SK-N-MC (cell line): ENCODE results near the gene FGA.

Experiments used
- DNase-seq: peaks from one replicate; pipeline ENCODE4 v3.0.0-alpha.2; 2011; ENCODE audit warnings: low read depth, low spot score
- H3K27ac ChIP-seq: fragments of 200-600 bp; sonication (generic); 2 replicates; pipeline ENCODE4 v1.5.1; 2016; ENCODE audit warnings: mixed run types
- H3K36me3 ChIP-seq: fragments of 200-600 bp; sonication (generic); 2 replicates; pipeline ENCODE4 v1.6.1; 2017; ENCODE audit warnings: antibody characterized with exemption, low read length, mixed read lengths; ENCODE audit not compliant: insufficient read depth
- H3K4me3 ChIP-seq: fragments of 200-600 bp; sonication (generic); 2 replicates; pipeline ENCODE4 v1.5.1; 2016
- H3K9ac ChIP-seq: fragments of 200-600 bp; sonication (generic); 2 replicates; pipeline ENCODE4 v1.8.0; 2017; ENCODE audit warnings: mixed run types, mixed read lengths; ENCODE audit not compliant: insufficient read length
- H3K9me3 ChIP-seq: fragments of 200-600 bp; sonication (generic); 2 replicates; pipeline ENCODE4 v1.6.1; 2017; ENCODE audit warnings: low read depth, mild to moderate bottlenecking, antibody characterized with exemption, low read length, moderate library complexity, mixed read lengths
- EZH2 ChIP-seq: fragments of 200-600 bp; sonication (generic); IDR thresholded peaks from one replicate; pipeline ENCODE4 v1.6.1; 2017; ENCODE audit warnings: antibody characterized with exemption
- FOXP2 ChIP-seq: optimal IDR thresholded peaks from 2 replicates; pipeline ENCODE3; 2011; ENCODE audit warnings: mild to moderate bottlenecking, moderate library complexity; ENCODE audit not compliant: insufficient read depth; ENCODE audit errors: extremely low read length, control extremely low read depth
- POLR2AphosphoS5 ChIP-seq: IDR thresholded peaks from 2 replicates; pipeline ENCODE4 v1.6.1; 2012; ENCODE audit warnings: mild to moderate bottlenecking, low read depth, low read length, borderline replicate concordance

The FGA gene

GRCh38 chr4:154562697-154563254, 27.8 kb downstream of the FGA start, which contains the start of gene FGB:
Gene FGB (plus strand): TSS chr4:154563011. CDS start chr4:154563019, 8 bp downstream.
- no peak for DNase-seq
- no peak for TF ChIP-seq FOXP2
- TF ChIP-seq EZH2: no peak
- no peak within 1 kb of the TSS for H3K4me3 ChIP-seq
- H3K27ac ChIP-seq: no peak within 1 kb of the TSS
- H3K36me3 ChIP-seq: no peaks in the 10 kb centered on the region
- H3K9ac ChIP-seq: no peak within 1 kb of the TSS
- H3K9me3 ChIP-seq: no peaks in the 10 kb centered on the region

- no peak for DNase-seq
- no peak overlapping the region for H3K9ac ChIP-seq
- no peaks in the 10 kb centered on the region for H3K36me3 ChIP-seq
- no peak overlapping the region for H3K27ac ChIP-seq
- no peak overlapping the region for H3K4me3 ChIP-seq
- TF ChIP-seq FOXP2 (no peak), POLR2AphosphoS5 (no peak), EZH2 (no peak)
- H3K9me3 ChIP-seq: no peaks in the 10 kb centered on the region
Observed at GRCh38 chr4:154560824-154561231, 29.7 kb downstream of the FGA start.

- H3K36me3 ChIP-seq: no peaks in the 10 kb centered on the region
- H3K9ac ChIP-seq: no peak overlapping the region
- no peak overlapping the region for H3K27ac ChIP-seq
- DNase-seq: no peak
- TF ChIP-seq EZH2: no peak
- TF ChIP-seq POLR2AphosphoS5: no peak
- TF ChIP-seq FOXP2: no peak
- H3K9me3 ChIP-seq: no peaks in the 10 kb centered on the region
- H3K4me3 ChIP-seq: no peak overlapping the region
Observed at GRCh38 chr4:154560419-154560801, 30.1 kb downstream of the FGA start.

- Histone ChIP-seq H3K4me3 (no peak overlapping the region), H3K27ac (no peak overlapping the region), H3K9me3 (no peaks in the 10 kb centered on the region), H3K36me3 (no peaks in the 10 kb centered on the region), H3K9ac (no peak overlapping the region)
- TF ChIP-seq POLR2AphosphoS5: no peak
- TF ChIP-seq FOXP2: no peak
- TF ChIP-seq EZH2: no peak
- no peak for DNase-seq
Observed at GRCh38 chr4:154559494-154560418, 30.8 kb downstream of the FGA start.

GRCh38 chr4:154559141-154559493, 31.4 kb downstream of the FGA start:
- Histone ChIP-seq H3K9ac (no peak overlapping the region), H3K27ac (no peak overlapping the region), H3K36me3 (no peaks in the 10 kb centered on the region), H3K4me3 (no peak overlapping the region), H3K9me3 (no peaks in the 10 kb centered on the region)
- no peak for DNase-seq
- TF ChIP-seq EZH2 (no peak), FOXP2 (no peak), POLR2AphosphoS5 (no peak)

GRCh38 chr4:154551872-154552686, 38.5 kb downstream of the FGA start:
- H3K4me3 ChIP-seq: no peak overlapping the region
- no peak for TF ChIP-seq EZH2
- no peak for TF ChIP-seq FOXP2
- TF ChIP-seq POLR2AphosphoS5: no peak
- peaks cover 9% of the 10 kb centered on the region for H3K36me3 ChIP-seq
- DNase-seq: peak; percentile 55
- peak overlapping the region; percentile 49 for H3K9ac ChIP-seq
- no peaks in the 10 kb centered on the region for H3K9me3 ChIP-seq
- H3K27ac ChIP-seq: no peak overlapping the region

GRCh38 chr4:154549894-154550790, 40.4 kb downstream of the FGA start, which contains the start of gene PLRG1:
Gene PLRG1 (minus strand): TSS chr4:154550400. CDS start chr4:154550308, 92 bp downstream.
- Histone ChIP-seq H3K27ac (peak within 1 kb of the TSS; percentile 48), H3K4me3 (peak within 1 kb of the TSS; percentile 81), H3K9me3 (no peaks in the 10 kb centered on the region), H3K36me3 (peaks cover 28% of the 10 kb centered on the region), H3K9ac (peak within 1 kb of the TSS; percentile 91)
- TF ChIP-seq POLR2AphosphoS5 (peak; percentile 93), EZH2 (no peak), FOXP2 (no peak)
- DNase-seq: peak; percentile 77

- TF ChIP-seq FOXP2: no peak
- no peak for TF ChIP-seq EZH2
- TF ChIP-seq POLR2AphosphoS5: no peak
Observed at GRCh38 chr4:154545689-154546088, 44.9 kb downstream of the FGA start.

More at GRCh38 chr4:154545689-154546088, 44.9 kb downstream of the FGA start:
- Histone ChIP-seq H3K27ac (no peak overlapping the region), H3K4me3 (no peak overlapping the region), H3K9me3 (no peaks in the 10 kb centered on the region), H3K9ac (no peak overlapping the region), H3K36me3 (peaks cover 73% of the 10 kb centered on the region)
- no peak for DNase-seq
